A549 (cell line): ENCODE measurements around the gene PPP6R3. TPM values are rescaled to one million over a fixed set of nuclear protein-coding genes. Genes with fewer than 3 reads are reported as not detected.

Experiments used
- ATAC-seq, 2 experiments: fragments of 200-7000 bp in 1 of 2; fragments of >200 bp in 1 of 2; cut with Nextera tagmentation in 1 of 2; cut with Tn5 transposase in 1 of 2; 3 replicates each; pipeline versions ENCODE4 v1.8.0 to v1.9.1; 2018 to 2020; ENCODE audit warnings: mild to moderate bottlenecking in 1 of 2, moderate library complexity in 1 of 2
- CTCF ChIA-PET: fragments of 300-600 bp; sonication (Branson Sonifier 250); formaldehyde crosslinking; extraction: SDS; loops from one replicate; lab custom pipeline; 2021; ENCODE audit warnings: antibody characterized with exemption, inconsistent platforms; lab: Yijun Ruan, JAX
- POLR2A ChIA-PET: fragments of 350-600 bp; formaldehyde crosslinking; extraction: SDS; loops from one replicate; lab custom pipeline; 2021; ENCODE audit warnings: antibody characterized with exemption, inconsistent platforms; lab: Yijun Ruan, JAX
- DNase-seq, 2 experiments: peaks; one replicate each; pipeline versions ENCODE4 v3.0.0 to v3.0.0-alpha.2; 2011 to 2016; ENCODE audit warnings: low read depth in 1 of 2, low spot score in 1 of 2
- FAIRE-seq: peaks from 2 replicates; lab custom pipeline; 2011; peaks lifted over from hg19 to GRCh38; lab: Jason Lieb, UNC
- H3K27ac ChIP-seq, 2 experiments: fragments of >200 bp; sonication (Bioruptor Twin); formaldehyde crosslinking; 3 replicates each; pipeline ENCODE4 v1.5.1; 2016 to 2017
- H3K4me1 ChIP-seq: fragments of >200 bp; sonication (Bioruptor Twin); formaldehyde crosslinking; 3 replicates; pipeline ENCODE4 v1.6.1; 2016
- H3K4me2 ChIP-seq: fragments of >200 bp; sonication (Bioruptor Twin); formaldehyde crosslinking; 3 replicates; pipeline ENCODE4 v1.6.1; 2016
- H3K4me3 ChIP-seq: fragments of >200 bp; sonication (Bioruptor Twin); formaldehyde crosslinking; 3 replicates; pipeline ENCODE4 v1.5.1; 2016
- H3K9me3 ChIP-seq: fragments of >200 bp; sonication (Bioruptor Twin); formaldehyde crosslinking; 3 replicates; pipeline ENCODE4 v1.6.1; 2016
- BCL3 ChIP-seq: fragments of >200 bp; sonication (Bioruptor Twin); formaldehyde crosslinking; IDR thresholded peaks from 3 replicates; pipeline ENCODE4 v1.6.1; 2016
- BHLHE40 ChIP-seq: IDR thresholded peaks from 2 replicates; pipeline ENCODE4 v1.6.1; 2012; ENCODE audit warnings: low read depth, low read length, inconsistent platforms
- CBX2 ChIP-seq: fragments of 200-600 bp; sonication (generic); IDR thresholded peaks from 2 replicates; pipeline ENCODE4 v1.6.1; 2016; ENCODE audit warnings: low read depth, mild to moderate bottlenecking, borderline replicate concordance
- CHD2 ChIP-seq: fragments of 150-350 bp; IDR thresholded peaks from 2 replicates; pipeline ENCODE4 v1.6.1; 2014; ENCODE audit warnings: low read length; ENCODE audit not compliant: partially characterized antibody
- E2F6 ChIP-seq: IDR thresholded peaks from 2 replicates; pipeline ENCODE4 v1.6.1; 2012; ENCODE audit warnings: low read depth, borderline replicate concordance
- EHMT2 ChIP-seq: fragments of 200-600 bp; sonication (generic); IDR thresholded peaks from 2 replicates; pipeline ENCODE4 v1.6.1; 2016; ENCODE audit warnings: antibody characterized with exemption, low read depth, mild to moderate bottlenecking, moderate library complexity
- HDAC2 ChIP-seq: fragments of 200-600 bp; sonication (generic); IDR thresholded peaks from 2 replicates; pipeline ENCODE4 v1.6.1; 2016
- HES2 ChIP-seq: fragments of >200 bp; sonication (Bioruptor Twin); formaldehyde crosslinking; IDR thresholded peaks from 2 replicates; pipeline ENCODE4 v1.6.1; 2016
- HOXA7 ChIP-seq: fragments of 250-450 bp; sonication (Bioruptor Pico); IDR thresholded peaks from 2 replicates; pipeline ENCODE4 v1.5.0; 2020; ENCODE audit warnings: mild to moderate bottlenecking, moderate library complexity
- HOXB13 ChIP-seq: fragments of 250-450 bp; sonication (Bioruptor Pico); IDR thresholded peaks from 2 replicates; pipeline ENCODE4 v1.5.0; 2020; ENCODE audit warnings: low read depth, mild to moderate bottlenecking, moderate library complexity
- JUN ChIP-seq, 2 experiments: fragments of >200 bp; sonication (Bioruptor Twin); formaldehyde crosslinking; IDR thresholded peaks; 2 replicates in 1 of 2; 3 replicates in 1 of 2; pipeline ENCODE4 v1.6.1; 2016 to 2017
- KDM1A ChIP-seq: fragments of 200-600 bp; sonication (generic); IDR thresholded peaks from 2 replicates; pipeline ENCODE4 v1.6.1; 2016; ENCODE audit warnings: low read depth, mild to moderate bottlenecking
- KDM5A ChIP-seq: fragments of 200-600 bp; sonication (generic); IDR thresholded peaks from 2 replicates; pipeline ENCODE4 v1.6.1; 2016; ENCODE audit warnings: antibody characterized with exemption, mild to moderate bottlenecking
- MAFK ChIP-seq: fragments of 450-650 bp; IDR thresholded peaks from 2 replicates; pipeline ENCODE4 v1.6.1; 2014; ENCODE audit not compliant: partially characterized antibody
- MAX ChIP-seq: IDR thresholded peaks from 2 replicates; pipeline ENCODE4 v1.6.1; 2012
- MAZ ChIP-seq: fragments of 150-350 bp; IDR thresholded peaks from 2 replicates; pipeline ENCODE4 v1.6.1; 2014; ENCODE audit warnings: antibody characterized with exemption, low read depth, low read length, borderline replicate concordance
- NR3C1 ChIP-seq: fragments of >200 bp; sonication (Bioruptor Twin); formaldehyde crosslinking; IDR thresholded peaks from 3 replicates; pipeline ENCODE4 v1.6.1; 2017
- PBX3 ChIP-seq: IDR thresholded peaks from 2 replicates; pipeline ENCODE4 v1.6.1; 2012
- PHF8 ChIP-seq: fragments of 200-600 bp; sonication (generic); IDR thresholded peaks from 2 replicates; pipeline ENCODE4 v1.6.1; 2016; ENCODE audit warnings: low read depth, mild to moderate bottlenecking, antibody characterized with exemption, moderate library complexity, borderline replicate concordance
- RAD21 ChIP-seq, 2 experiments: fragments of >200 bp in 1 of 2; sonication (Bioruptor Twin) in 1 of 2; formaldehyde crosslinking in 1 of 2; IDR thresholded peaks in 1 of 2; conservative IDR thresholded peaks in 1 of 2; 2 replicates in 1 of 2; 3 replicates in 1 of 2; pipeline ENCODE4 v1.6.1; 2012 to 2018; ENCODE audit warnings: inconsistent platforms in 1 of 2
- RARB ChIP-seq: fragments of 250-450 bp; sonication (Bioruptor Pico); IDR thresholded peaks from 2 replicates; pipeline ENCODE4 v1.8.0; 2021; ENCODE audit warnings: mild to moderate bottlenecking, moderate library complexity
- RCOR1 ChIP-seq: fragments of 150-350 bp; IDR thresholded peaks from 2 replicates; pipeline ENCODE4 v1.6.1; 2014; ENCODE audit warnings: antibody characterized with exemption, low read length, low read depth
- REST ChIP-seq: fragments of 200-600 bp; sonication (generic); IDR thresholded peaks from 2 replicates; pipeline ENCODE4 v1.6.1; 2016; ENCODE audit warnings: antibody characterized with exemption, mild to moderate bottlenecking, moderate library complexity
- RNF2 ChIP-seq: fragments of 200-600 bp; sonication (generic); IDR thresholded peaks from 2 replicates; pipeline ENCODE4 v1.6.1; 2016; ENCODE audit warnings: low read depth, mild to moderate bottlenecking, antibody characterized with exemption, moderate library complexity, borderline replicate concordance
- SREBF2 ChIP-seq: fragments of 450-650 bp; IDR thresholded peaks from 2 replicates; pipeline ENCODE4 v1.6.1; 2014; ENCODE audit warnings: mild to moderate bottlenecking, moderate library complexity
- TFCP2L1 ChIP-seq: fragments of 250-450 bp; sonication (Bioruptor Pico); IDR thresholded peaks from 2 replicates; pipeline ENCODE4 v1.5.0; 2021; ENCODE audit warnings: mild to moderate bottlenecking
- ZC3H11A ChIP-seq: fragments of 450-650 bp; IDR thresholded peaks from 2 replicates; pipeline ENCODE4 v1.6.1; 2014; ENCODE audit warnings: antibody characterized with exemption, mild to moderate bottlenecking
- ZSCAN20 ChIP-seq: fragments of 250-450 bp; sonication (Bioruptor Pico); IDR thresholded peaks from 2 replicates; pipeline ENCODE4 v1.8.0; 2022; ENCODE audit warnings: mild to moderate bottlenecking, moderate library complexity
- WGBS: methylation state at CpG from one replicate; pipeline ENCODE4 v1.1.6; 2017; ENCODE audit errors: missing lambda C conversion rate; 5-methylcytosine and 5-hydroxymethylcytosine counted together
- polyA plus RNA-seq, 4 experiments: library from polyadenylated mRNA; depleted of rRNA in 3 of 4; stranded (reverse); fragments of >200 nt; fragmentation: RNase III in 1 of 4; extraction: RNeasy Plus Mini Kit Qiagen cat#74134 plus additional on column Dnase treatment in 1 of 4; gene quantifications; 2 replicates in 3 of 4; 3 replicates in 1 of 4; pipeline ENCODE4 v1.2.3, GENCODE V29; 2011 to 2017

Gene PPP6R3
- polyA plus RNA-seq, 2 of the 4 experiments (the other 2 are of a cell fraction), result 69.7 to 114 TPM

GRCh38 chr11:68416070-68416578, 44.4 kb upstream of the PPP6R3 start:
- H3K9me3 ChIP-seq, result no peaks in the 10 kb centered on the region
- DNase-seq (no peak), FAIRE-seq (no peak), ATAC-seq (no peak)
- no peak overlapping the region for H3K27ac ChIP-seq
- ChIA-PET CTCF (no interaction called here), POLR2A (no interaction called here)
- 94% methylated on average over 22 of the region's 22 CpGs for WGBS
- TF ChIP-seq KDM1A (no peak), HOXA7 (no peak), REST (no peak), SREBF2 (no peak), JUN (IDR thresholded peaks at IDR 0.05) (no peak), E2F6 (no peak), HES2 (no peak), MAFK (no peak)
- TF ChIP-seq, all 56 proteins: peak for 0
- Histone ChIP-seq H3K4me1 (no peaks in the 10 kb centered on the region), H3K4me3 (no peak overlapping the region), H3K4me2 (no peak overlapping the region)

- FAIRE-seq, result no peak
- POLR2A ChIA-PET, result interaction anchor here (0.6 kb wide), 1 partner anchor 14 kb away, joined by 5 read pairs; no protein-coding TSS in a partner anchor
- no peak for TF ChIP-seq ZSCAN20 (CRISPR knock-in tag)
- TF ChIP-seq HOXB13 (CRISPR knock-in tag), result no peak
- no peak for TF ChIP-seq EHMT2
- TF ChIP-seq BHLHE40, result no peak
- TF ChIP-seq ZC3H11A, result no peak
- no peak for TF ChIP-seq E2F6
- TF ChIP-seq RCOR1, result no peak
- TF ChIP-seq TFCP2L1 (CRISPR knock-in tag), result no peak
- no peak for TF ChIP-seq MAZ
- TF ChIP-seq CBX2, result no peak
- TF ChIP-seq, all 56 proteins: peak for 0
- CTCF ChIA-PET, result no interaction called here
- Histone ChIP-seq H3K4me2 (no peak overlapping the region), H3K9me3 (no peaks in the 10 kb centered on the region), H3K4me1 (no peaks in the 10 kb centered on the region), H3K4me3 (no peak overlapping the region), H3K27ac (no peak overlapping the region)
- DNase-seq (no peak), ATAC-seq (no peak)
- 90% methylated on average over 6 of the region's 6 CpGs for WGBS
These were observed 41.9 kb upstream of the PPP6R3 start for GRCh38 chr11:68418648-68419047.

- no peak for FAIRE-seq
- DNase-seq, result no peak
- no peak for TF ChIP-seq RAD21 (conservative IDR thresholded peaks at IDR 0.05 in 1 of 2, IDR thresholded peaks at IDR 0.05 in 1 of 2)
- TF ChIP-seq PBX3, result no peak
- no peak for TF ChIP-seq PHF8
- no peak for TF ChIP-seq HDAC2
- TF ChIP-seq RARB (CRISPR knock-in tag), result no peak
- no peak for TF ChIP-seq KDM5A
- TF ChIP-seq BCL3, result no peak
- TF ChIP-seq NR3C1, result no peak
- TF ChIP-seq HOXB13 (CRISPR knock-in tag), result no peak
- no peak for TF ChIP-seq CHD2
- no peak for TF ChIP-seq RNF2
- TF ChIP-seq MAX, result no peak
These were observed 40.4 kb upstream of the PPP6R3 start for GRCh38 chr11:68420171-68420570.

More at GRCh38 chr11:68420171-68420570, 40.4 kb upstream of the PPP6R3 start:
- no peaks in the 10 kb centered on the region for H3K9me3 ChIP-seq
- whole genome bisulfite sequencing, result 97% methylated on average over 7 of the region's 7 CpGs
- no peaks in the 10 kb centered on the region for H3K4me1 ChIP-seq
- H3K4me3 ChIP-seq, result no peak overlapping the region
- H3K4me2 ChIP-seq, result no peak overlapping the region
- ChIA-PET CTCF (no interaction called here), POLR2A (no interaction called here)
- no peak overlapping the region for H3K27ac ChIP-seq
- no peak for ATAC-seq
